ENCODE data around the gene POT1. TPM values are rescaled to one million over a fixed set of nuclear protein-coding genes. Genes with fewer than 3 reads are reported as not detected.

The POT1 gene
- total RNA-seq, 2 donors from 2014 or later = 15.4 to 19.3 TPM

DNA sequence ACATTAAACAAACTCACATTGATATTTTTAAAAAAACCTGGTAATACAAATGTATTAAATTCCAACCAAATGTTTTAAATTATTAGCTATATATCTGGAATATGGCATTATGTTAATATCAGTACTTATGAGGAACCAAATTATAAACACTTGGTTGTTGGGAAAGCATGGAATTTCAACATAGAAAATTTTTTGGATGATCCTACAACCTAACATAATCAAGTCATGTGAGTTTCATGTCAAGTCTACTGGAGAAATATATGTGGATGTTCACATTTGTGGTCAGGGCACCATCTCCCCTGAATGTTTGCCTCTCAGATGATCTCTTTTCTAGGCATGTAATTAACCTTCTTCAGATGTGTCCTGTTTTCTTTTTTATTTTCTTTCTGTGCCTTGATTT lies 5.2 kb upstream of the POT1 start:
- ATAC-seq (no peak), DNase-seq (no peak)
- no peaks in the 10 kb centered on the region for H3K27me3 Mint-ChIP-seq
- no peaks in the 10 kb centered on the region for H3K36me3 Mint-ChIP-seq (ENCODE audit: low read depth)
- peaks cover 5% of the 10 kb centered on the region for H3K4me1 Mint-ChIP-seq
- no peaks in the 10 kb centered on the region for H3K9me3 ChIP-seq (ENCODE audit: control insufficient read depth, low read length, poor library complexity, severe bottlenecking)
- H3K4me3 Mint-ChIP-seq = no peak overlapping the region
- H3K27ac Mint-ChIP-seq = no peak overlapping the region

- H3K27me3 Mint-ChIP-seq = no peaks in the 10 kb centered on the region
- DNase-seq = no peak
- no peak for ATAC-seq
- H3K27ac Mint-ChIP-seq = peak overlapping the region; percentile 64
- no peak overlapping the region for H3K4me3 Mint-ChIP-seq
- no peaks in the 10 kb centered on the region for H3K9me3 ChIP-seq (ENCODE audit: control insufficient read depth, low read length, poor library complexity, severe bottlenecking)
- H3K36me3 Mint-ChIP-seq (ENCODE audit: low read depth) = peaks cover 6% of the 10 kb centered on the region
- H3K4me1 Mint-ChIP-seq = peaks cover 27% of the 10 kb centered on the region
These were observed 1.3 kb upstream of the POT1 start for GRCh38 chr7:124930655-124931597.

GRCh38 chr7:124930173-124930623 lies 573 bp upstream of the POT1 start:
- peaks cover 32% of the 10 kb centered on the region for H3K4me1 Mint-ChIP-seq
- peaks cover 6% of the 10 kb centered on the region for H3K36me3 Mint-ChIP-seq (ENCODE audit: low read depth)
- no peak for ATAC-seq
- DNase-seq = no peak
- peak overlapping the region; percentile 97 for H3K27ac Mint-ChIP-seq
- H3K9me3 ChIP-seq (ENCODE audit: control insufficient read depth, low read length, poor library complexity, severe bottlenecking) = no peaks in the 10 kb centered on the region
- H3K27me3 Mint-ChIP-seq = no peaks in the 10 kb centered on the region
- H3K4me3 Mint-ChIP-seq = peak overlapping the region; percentile 97

DNA sequence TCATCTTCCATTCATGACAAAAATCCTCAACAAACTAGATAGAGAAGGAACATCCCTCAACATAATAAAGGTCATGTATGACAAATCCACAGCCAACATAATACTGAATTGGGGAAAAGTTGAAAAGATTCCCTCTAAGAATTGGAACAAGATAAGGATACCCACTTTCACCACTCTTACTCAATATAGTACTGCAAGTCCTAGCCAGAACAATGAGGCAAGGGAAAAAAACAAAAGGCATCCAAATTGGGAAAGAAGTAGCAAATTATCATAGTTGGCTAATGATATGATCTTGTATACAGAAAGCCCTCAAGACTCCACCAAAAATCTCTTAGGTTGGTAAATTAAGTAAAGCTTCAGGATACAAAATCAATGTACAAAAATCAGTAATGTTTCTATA lies 4.7 kb downstream of the POT1 start:
- Mint-ChIP-seq H3K27me3 (no peaks in the 10 kb centered on the region), H3K4me1 (peaks cover 48% of the 10 kb centered on the region), H3K27ac (no peak overlapping the region), H3K4me3 (no peak overlapping the region), H3K36me3 (ENCODE audit: low read depth) (peaks cover 6% of the 10 kb centered on the region)
- DNase-seq (no peak), ATAC-seq (no peak)
- H3K9me3 ChIP-seq (ENCODE audit: control insufficient read depth, low read length, poor library complexity, severe bottlenecking) = no peaks in the 10 kb centered on the region

GRCh38 chr7:124922200-124922599 lies 7.4 kb downstream of the POT1 start:
- Mint-ChIP-seq H3K36me3 (ENCODE audit: low read depth) (no peaks in the 10 kb centered on the region), H3K27me3 (no peaks in the 10 kb centered on the region), H3K27ac (peak overlapping the region; percentile 51), H3K4me1 (peaks cover 33% of the 10 kb centered on the region), H3K4me3 (no peak overlapping the region)
- DNase-seq (no peak), ATAC-seq (no peak)
- H3K9me3 ChIP-seq (ENCODE audit: control insufficient read depth, low read length, poor library complexity, severe bottlenecking) = no peaks in the 10 kb centered on the region

- H3K4me1 Mint-ChIP-seq = peaks cover 21% of the 10 kb centered on the region
- no peak overlapping the region for H3K4me3 Mint-ChIP-seq
- no peaks in the 10 kb centered on the region for H3K9me3 ChIP-seq (ENCODE audit: control insufficient read depth, low read length, poor library complexity, severe bottlenecking)
- DNase-seq (no peak), ATAC-seq (no peak)
- no peak overlapping the region for H3K27ac Mint-ChIP-seq
- no peaks in the 10 kb centered on the region for H3K36me3 Mint-ChIP-seq (ENCODE audit: low read depth)
- H3K27me3 Mint-ChIP-seq = no peaks in the 10 kb centered on the region
These were observed 9.8 kb downstream of the POT1 start for GRCh38 chr7:124919841-124920240.

- peaks cover 10% of the 10 kb centered on the region for H3K4me1 Mint-ChIP-seq
These were observed 11.0 kb downstream of the POT1 start for GRCh38 chr7:124918662-124919061.

GRCh38 chr7:124915242-124915641 lies 14.4 kb downstream of the POT1 start:
- H3K27ac Mint-ChIP-seq = no peak overlapping the region
- H3K36me3 Mint-ChIP-seq (ENCODE audit: low read depth) = no peaks in the 10 kb centered on the region
- ATAC-seq (no peak), DNase-seq (no peak)
- H3K4me3 Mint-ChIP-seq = no peak overlapping the region
- H3K4me1 Mint-ChIP-seq = peaks cover 6% of the 10 kb centered on the region
- H3K9me3 ChIP-seq (ENCODE audit: control insufficient read depth, low read length, poor library complexity, severe bottlenecking) = no peaks in the 10 kb centered on the region
- no peaks in the 10 kb centered on the region for H3K27me3 Mint-ChIP-seq

More at GRCh38 chr7:124918662-124919061, 11.0 kb downstream of the POT1 start:
- DNase-seq (no peak), ATAC-seq (no peak)
- no peak overlapping the region for H3K27ac Mint-ChIP-seq
- no peaks in the 10 kb centered on the region for H3K27me3 Mint-ChIP-seq
- H3K9me3 ChIP-seq (ENCODE audit: control insufficient read depth, low read length, poor library complexity, severe bottlenecking) = no peaks in the 10 kb centered on the region
- H3K36me3 Mint-ChIP-seq (ENCODE audit: low read depth) = no peaks in the 10 kb centered on the region
- H3K4me3 Mint-ChIP-seq = no peak overlapping the region

GRCh38 chr7:124914298-124914697 lies 15.3 kb downstream of the POT1 start:
- Mint-ChIP-seq H3K36me3 (ENCODE audit: low read depth) (no peaks in the 10 kb centered on the region), H3K27me3 (no peaks in the 10 kb centered on the region), H3K27ac (no peak overlapping the region), H3K4me3 (no peak overlapping the region), H3K4me1 (peaks cover 6% of the 10 kb centered on the region)
- ATAC-seq (no peak), DNase-seq (no peak)
- no peaks in the 10 kb centered on the region for H3K9me3 ChIP-seq (ENCODE audit: control insufficient read depth, low read length, poor library complexity, severe bottlenecking)

DNA sequence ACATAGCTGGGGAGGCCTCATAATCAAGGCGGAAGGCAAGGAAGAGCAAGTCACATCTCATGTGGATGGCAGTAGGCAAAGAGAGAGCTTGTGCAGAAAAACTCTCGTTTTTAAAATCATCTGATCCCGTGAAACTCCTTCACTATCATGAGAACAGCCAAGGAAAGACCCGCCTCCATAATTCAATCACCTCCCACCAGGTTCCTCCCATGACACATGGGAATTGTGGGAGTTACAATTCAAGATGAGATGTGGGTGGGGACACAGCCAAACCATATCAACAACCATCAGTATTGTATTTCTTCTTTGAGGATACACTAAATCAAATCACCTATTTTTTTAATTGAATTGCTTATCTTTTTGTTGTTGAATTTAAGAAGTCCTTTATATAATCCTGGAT lies 16.7 kb downstream of the POT1 start:
- no peak overlapping the region for H3K4me3 Mint-ChIP-seq
- no peak for ATAC-seq
- no peaks in the 10 kb centered on the region for H3K9me3 ChIP-seq (ENCODE audit: control insufficient read depth, low read length, poor library complexity, severe bottlenecking)

DNA sequence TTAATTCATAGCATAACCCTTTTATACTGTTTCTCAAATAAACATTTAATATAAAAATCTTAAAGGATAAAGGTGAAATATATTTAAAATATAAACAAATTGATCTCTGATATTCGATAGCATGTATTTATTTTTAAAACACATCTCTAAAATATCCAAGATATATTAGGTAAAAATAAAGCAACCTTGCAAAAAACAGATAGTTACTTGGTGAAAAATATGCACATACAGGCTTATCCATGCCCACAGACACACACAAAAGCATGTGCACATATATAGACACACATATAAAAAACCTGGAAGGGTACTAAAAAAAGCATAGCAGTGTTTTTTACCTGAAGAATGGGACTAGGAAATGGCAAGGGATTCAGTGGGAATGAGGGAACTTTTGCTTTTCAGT lies 19.8 kb downstream of the POT1 start:
- ATAC-seq = no peak
- no peaks in the 10 kb centered on the region for H3K36me3 Mint-ChIP-seq (ENCODE audit: low read depth)
- H3K9me3 ChIP-seq (ENCODE audit: control insufficient read depth, low read length, poor library complexity, severe bottlenecking) = no peaks in the 10 kb centered on the region
- no peak overlapping the region for H3K4me3 Mint-ChIP-seq
- no peak for DNase-seq
- H3K4me1 Mint-ChIP-seq = peaks cover 5% of the 10 kb centered on the region
- no peak overlapping the region for H3K27ac Mint-ChIP-seq
- H3K27me3 Mint-ChIP-seq = no peaks in the 10 kb centered on the region

More for the DNA sequence above, 16.7 kb downstream of the POT1 start:
- no peaks in the 10 kb centered on the region for H3K27me3 Mint-ChIP-seq
- no peak overlapping the region for H3K27ac Mint-ChIP-seq
- H3K36me3 Mint-ChIP-seq (ENCODE audit: low read depth) = no peaks in the 10 kb centered on the region
- H3K4me1 Mint-ChIP-seq = peaks cover 6% of the 10 kb centered on the region
- DNase-seq = no peak

- H3K36me3 Mint-ChIP-seq (ENCODE audit: low read depth) = peaks cover 5% of the 10 kb centered on the region
- ATAC-seq = no peak
These were observed 21.4 kb downstream of the POT1 start for GRCh38 chr7:124908259-124908658.

DNA sequence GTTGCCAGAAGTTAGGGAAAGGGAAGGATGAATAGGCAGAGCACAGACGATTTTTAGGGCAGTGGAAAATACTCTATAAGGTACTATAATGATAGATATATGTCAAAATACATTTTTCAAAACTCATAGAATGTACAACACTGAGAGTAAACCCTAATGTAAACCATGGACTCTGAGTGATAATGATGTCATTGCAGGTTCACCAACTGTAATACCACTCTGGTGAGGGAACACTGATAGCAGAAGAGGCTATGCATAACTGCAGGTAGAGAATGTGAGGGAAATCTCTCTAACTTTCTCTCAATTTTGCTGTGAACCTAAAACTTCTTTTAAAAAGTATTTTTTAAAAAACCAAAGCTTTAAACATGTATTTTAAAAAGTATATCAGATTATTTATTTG lies 22.1 kb downstream of the POT1 start:
- no peak for DNase-seq
- H3K4me1 Mint-ChIP-seq = peaks cover 18% of the 10 kb centered on the region
- no peaks in the 10 kb centered on the region for H3K9me3 ChIP-seq (ENCODE audit: control insufficient read depth, low read length, poor library complexity, severe bottlenecking)
- H3K27ac Mint-ChIP-seq = no peak overlapping the region
- peaks cover 5% of the 10 kb centered on the region for H3K36me3 Mint-ChIP-seq (ENCODE audit: low read depth)
- no peak for ATAC-seq
- H3K4me3 Mint-ChIP-seq = no peak overlapping the region
- H3K27me3 Mint-ChIP-seq = no peaks in the 10 kb centered on the region

More at GRCh38 chr7:124908259-124908658, 21.4 kb downstream of the POT1 start:
- H3K9me3 ChIP-seq (ENCODE audit: control insufficient read depth, low read length, poor library complexity, severe bottlenecking) = no peaks in the 10 kb centered on the region
- no peak overlapping the region for H3K4me3 Mint-ChIP-seq
- H3K27ac Mint-ChIP-seq = no peak overlapping the region
- H3K27me3 Mint-ChIP-seq = no peaks in the 10 kb centered on the region
- DNase-seq = no peak
- H3K4me1 Mint-ChIP-seq = peaks cover 17% of the 10 kb centered on the region

- no peak for ATAC-seq
- H3K4me1 Mint-ChIP-seq = peaks cover 9% of the 10 kb centered on the region
- no peaks in the 10 kb centered on the region for H3K27me3 Mint-ChIP-seq
- DNase-seq = no peak
- H3K36me3 Mint-ChIP-seq (ENCODE audit: low read depth) = peaks cover 8% of the 10 kb centered on the region
- no peaks in the 10 kb centered on the region for H3K9me3 ChIP-seq (ENCODE audit: control insufficient read depth, low read length, poor library complexity, severe bottlenecking)
- no peak overlapping the region for H3K27ac Mint-ChIP-seq
- H3K4me3 Mint-ChIP-seq = no peak overlapping the region
These were observed 31.1 kb downstream of the POT1 start for GRCh38 chr7:124898531-124898930.

Data from T-helper 17 cell (primary cell).